ENCODE measurements around the gene EPX. TPM values are rescaled to one million over a fixed set of nuclear protein-coding genes. Genes with fewer than 3 reads are reported as not detected.

EPX gene
- total and polyA plus RNA-seq, 2 donors from 2014 or later = 0.19 TPM; not detected in 1

DNA sequence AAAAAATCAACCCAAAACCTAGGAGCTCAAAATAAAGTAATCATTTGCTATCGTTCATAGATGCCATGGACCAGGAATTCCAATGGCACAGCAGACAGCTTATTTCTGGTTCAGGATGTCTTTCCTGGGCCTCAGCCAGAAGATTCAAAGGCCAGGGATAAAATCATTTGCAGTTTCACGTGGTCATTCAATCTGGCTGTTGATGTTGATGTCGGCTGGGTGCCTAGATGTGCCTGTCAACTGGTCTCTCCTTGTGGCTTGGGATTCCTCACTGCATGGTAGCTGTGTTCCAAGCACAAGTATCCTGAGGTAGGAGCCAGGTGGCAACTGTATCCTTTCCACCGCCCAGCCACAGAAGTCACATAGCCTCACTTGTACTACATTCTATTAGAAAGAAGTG, 10.7 kb upstream of the EPX start:
- DNase-seq (no peak), FAIRE-seq (no peak)
- Histone ChIP-seq H3K4me1 (ENCODE audit: control insufficient read depth in 2 of 3, insufficient read depth in 2 of 3, low read depth in 1 of 3, low read length in 3 of 3) (no peaks in the 10 kb centered on the region), H3K9ac (ENCODE audit: low read length in 3 of 3) (no peak overlapping the region), H3K4me3 (ENCODE audit: low read length in 3 of 3) (no peak overlapping the region), H3K27ac (ENCODE audit: low read depth in 2 of 2, low read length in 2 of 2) (no peak overlapping the region), H3K36me3 (ENCODE audit: control insufficient read depth in 2 of 3, insufficient read depth in 3 of 3, low read length in 3 of 3) (no peaks in the 10 kb centered on the region), H3K27me3 (ENCODE audit: control insufficient read depth, insufficient read depth, low read length) (no peaks in the 10 kb centered on the region), H3K9me3 (ENCODE audit: control insufficient read depth in 2 of 3, insufficient read depth in 1 of 3, low read length in 3 of 3) (no peaks in the 10 kb centered on the region)
- intact Hi-C loops (cut with DNase I) = no loop called here
- TF ChIP-seq, protein P1, sequence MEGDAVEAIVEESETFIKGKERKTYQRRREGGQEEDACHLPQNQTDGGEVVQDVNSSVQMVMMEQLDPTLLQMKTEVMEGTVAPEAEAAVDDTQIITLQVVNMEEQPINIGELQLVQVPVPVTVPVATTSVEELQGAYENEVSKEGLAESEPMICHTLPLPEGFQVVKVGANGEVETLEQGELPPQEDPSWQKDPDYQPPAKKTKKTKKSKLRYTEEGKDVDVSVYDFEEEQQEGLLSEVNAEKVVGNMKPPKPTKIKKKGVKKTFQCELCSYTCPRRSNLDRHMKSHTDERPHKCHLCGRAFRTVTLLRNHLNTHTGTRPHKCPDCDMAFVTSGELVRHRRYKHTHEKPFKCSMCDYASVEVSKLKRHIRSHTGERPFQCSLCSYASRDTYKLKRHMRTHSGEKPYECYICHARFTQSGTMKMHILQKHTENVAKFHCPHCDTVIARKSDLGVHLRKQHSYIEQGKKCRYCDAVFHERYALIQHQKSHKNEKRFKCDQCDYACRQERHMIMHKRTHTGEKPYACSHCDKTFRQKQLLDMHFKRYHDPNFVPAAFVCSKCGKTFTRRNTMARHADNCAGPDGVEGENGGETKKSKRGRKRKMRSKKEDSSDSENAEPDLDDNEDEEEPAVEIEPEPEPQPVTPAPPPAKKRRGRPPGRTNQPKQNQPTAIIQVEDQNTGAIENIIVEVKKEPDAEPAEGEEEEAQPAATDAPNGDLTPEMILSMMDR (IDR thresholded peaks at IDR 0.05; ENCODE audit: borderline replicate concordance, extremely low read depth, insufficient read depth) = no peak

DNA sequence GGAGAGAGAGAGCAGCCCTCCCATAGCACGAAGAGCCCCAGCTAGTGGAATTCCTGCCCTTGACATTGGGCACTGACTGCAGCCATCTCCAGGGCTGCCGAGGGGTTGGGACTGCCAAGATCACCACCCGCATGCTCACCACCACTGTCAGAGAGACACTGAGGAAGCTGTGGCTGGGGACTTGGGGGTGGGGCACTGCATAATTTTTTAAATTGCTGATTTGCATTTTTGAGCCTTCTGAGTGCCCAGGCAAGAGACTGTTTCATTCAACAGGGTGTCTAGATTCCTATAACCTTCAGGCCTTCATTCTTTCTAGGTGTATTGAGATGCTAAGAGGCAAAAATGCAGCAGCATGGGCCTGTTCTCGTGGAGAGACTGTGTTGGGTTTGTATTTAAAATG, 9.0 kb upstream of the EPX start:
- no peak overlapping the region for H3K4me3 ChIP-seq (ENCODE audit: low read length in 3 of 3)
- no peaks in the 10 kb centered on the region for H3K27me3 ChIP-seq (ENCODE audit: control insufficient read depth, insufficient read depth, low read length)
- no peaks in the 10 kb centered on the region for H3K9me3 ChIP-seq (ENCODE audit: control insufficient read depth in 2 of 3, insufficient read depth in 1 of 3, low read length in 3 of 3)
- intact Hi-C loops (cut with DNase I) = no loop called here
- FAIRE-seq = no peak
- TF ChIP-seq, protein P1 (IDR thresholded peaks at IDR 0.05; ENCODE audit: borderline replicate concordance, extremely low read depth, insufficient read depth) = no peak
- no peaks in the 10 kb centered on the region for H3K36me3 ChIP-seq (ENCODE audit: control insufficient read depth in 2 of 3, insufficient read depth in 3 of 3, low read length in 3 of 3)
- H3K27ac ChIP-seq (ENCODE audit: low read depth in 2 of 2, low read length in 2 of 2) = no peak overlapping the region
- DNase-seq = no peak
- no peaks in the 10 kb centered on the region for H3K4me1 ChIP-seq (ENCODE audit: control insufficient read depth in 2 of 3, insufficient read depth in 2 of 3, low read depth in 1 of 3, low read length in 3 of 3)
- no peak overlapping the region for H3K9ac ChIP-seq (ENCODE audit: low read length in 3 of 3)

DNA sequence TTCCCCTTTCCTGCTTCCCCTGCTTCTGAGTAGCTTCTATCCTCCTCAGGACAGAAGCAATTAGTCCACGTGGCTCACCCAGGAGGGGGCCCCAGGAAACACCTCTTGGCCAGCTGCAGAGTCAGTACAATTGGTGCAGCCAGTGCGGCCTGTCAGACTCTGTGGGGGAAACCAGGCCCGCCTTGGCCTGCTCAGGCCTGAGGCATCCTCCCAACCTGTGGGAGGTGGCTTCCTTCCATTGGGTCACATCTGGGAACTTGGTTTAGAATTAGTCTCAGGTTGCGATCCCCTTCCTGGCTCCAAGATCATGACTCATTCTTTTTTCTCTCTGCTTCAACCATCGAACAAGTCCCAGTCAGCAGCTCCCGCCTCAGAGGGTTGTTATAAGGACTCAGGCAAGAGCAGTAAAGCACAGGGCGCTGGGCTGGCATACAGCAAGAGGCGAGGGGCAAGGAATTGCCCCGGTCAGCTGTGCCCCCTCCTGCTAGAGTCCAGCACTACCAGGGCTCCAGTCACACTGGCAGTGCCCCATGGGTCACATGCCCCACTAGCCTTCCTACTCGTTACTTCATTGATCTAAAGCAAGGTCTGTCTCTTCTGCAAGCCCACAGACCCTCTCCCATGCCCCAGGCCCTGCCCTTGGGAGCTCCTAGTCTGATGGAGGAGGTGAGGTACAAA, 8.1 kb upstream of the EPX start:
- intact Hi-C loops (cut with DNase I) = no loop called here

More for the DNA sequence above, 8.1 kb upstream of the EPX start:
- H3K9ac ChIP-seq (ENCODE audit: low read length in 3 of 3) = no peak overlapping the region
- no peaks in the 10 kb centered on the region for H3K27me3 ChIP-seq (ENCODE audit: control insufficient read depth, insufficient read depth, low read length)
- no peaks in the 10 kb centered on the region for H3K4me1 ChIP-seq (ENCODE audit: control insufficient read depth in 2 of 3, insufficient read depth in 2 of 3, low read depth in 1 of 3, low read length in 3 of 3)
- FAIRE-seq = no peak
- DNase-seq = peak in 2 of 5 donors; percentile 22 to 24
- H3K27ac ChIP-seq (ENCODE audit: low read depth in 2 of 2, low read length in 2 of 2) = no peak overlapping the region
- H3K4me3 ChIP-seq (ENCODE audit: low read length in 3 of 3) = no peak overlapping the region
- TF ChIP-seq, protein P1 (IDR thresholded peaks at IDR 0.05; ENCODE audit: borderline replicate concordance, extremely low read depth, insufficient read depth) = no peak
- H3K9me3 ChIP-seq (ENCODE audit: control insufficient read depth in 2 of 3, insufficient read depth in 1 of 3, low read length in 3 of 3) = no peaks in the 10 kb centered on the region
- H3K36me3 ChIP-seq (ENCODE audit: control insufficient read depth in 2 of 3, insufficient read depth in 3 of 3, low read length in 3 of 3) = no peaks in the 10 kb centered on the region

Data from kidney (tissue), 14 donors.